SH-SY5Y (cell line): ENCODE results near the gene COL11A1.

ENCODE experiments used
- GATA2 ChIP-seq: IDR thresholded peaks from 2 replicates; pipeline ENCODE4 v1.6.1; 2011; ENCODE audit warnings: mild to moderate bottlenecking, low read depth, low read length
- GATA3 ChIP-seq: IDR thresholded peaks from 2 replicates; pipeline ENCODE4 v1.6.1; 2011; ENCODE audit warnings: low read depth, mild to moderate bottlenecking, low read length, moderate library complexity

GRCh38 chr1:103024051-103024450 is 84.3 kb downstream of the COL11A1 start:
- TF ChIP-seq GATA2 (no peak), GATA3 (no peak)
